ENCODE results near the gene GIPR.
"Not testable (repeated sequence)": the region's sequence is repeated elsewhere in the genome, so short reads cannot be mapped to it uniquely, and the experiment has no call there.

The GIPR gene

DNA sequence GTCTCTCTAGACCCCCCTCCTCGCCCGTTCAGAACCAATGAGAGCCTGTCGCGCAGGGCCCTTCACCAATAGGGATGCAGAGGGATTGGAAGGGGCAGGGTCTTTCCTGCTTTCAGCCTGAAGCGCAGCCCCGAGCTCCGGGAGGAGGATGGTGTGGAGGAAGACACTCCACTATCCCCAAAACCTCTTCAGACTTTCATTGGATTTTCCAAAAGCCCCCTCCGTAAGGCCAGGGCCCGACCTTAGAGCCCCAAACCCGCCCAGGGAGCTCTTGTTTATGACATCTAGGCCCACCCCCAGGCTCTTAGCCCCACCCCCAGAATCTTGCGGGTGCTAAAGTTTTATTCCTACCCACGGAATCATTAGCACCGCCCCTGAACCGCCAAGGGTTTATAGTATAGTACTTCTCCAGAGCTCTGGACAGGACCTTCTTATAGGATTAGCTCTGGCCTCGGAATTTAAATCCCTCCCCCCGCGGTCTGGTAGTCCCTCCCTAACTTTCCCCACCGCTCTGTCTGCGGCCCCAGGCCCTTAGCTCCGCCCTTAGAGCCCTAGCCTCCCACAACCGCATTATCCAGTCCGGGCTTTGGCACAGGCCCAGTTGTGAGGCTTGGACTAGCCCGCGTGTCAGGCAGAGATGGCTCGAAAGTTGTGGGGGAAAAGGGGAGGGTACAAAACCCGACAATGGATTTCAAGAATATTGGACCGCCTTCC is 22.2 kb upstream of the GIPR start:
- peak; percentile 90 for DNase-seq

DNA sequence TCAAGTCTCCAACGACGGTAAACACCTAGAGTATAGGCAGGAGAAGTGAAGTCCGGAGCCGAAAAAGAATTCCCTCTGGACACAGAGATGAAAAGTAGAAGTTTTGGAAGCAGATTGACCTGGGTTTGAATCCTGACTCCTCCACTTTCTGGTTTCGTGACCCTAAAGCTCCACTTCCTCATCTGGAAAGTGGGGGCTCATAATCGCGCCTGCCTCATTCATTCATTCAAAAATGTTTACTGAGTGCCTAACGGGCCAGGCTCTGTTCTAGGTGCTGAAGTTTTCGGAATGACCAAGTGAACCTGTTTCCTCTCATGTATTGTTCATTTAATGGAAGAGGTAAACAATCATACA is 21.7 kb upstream of the GIPR start:
- no peak for DNase-seq

DNA sequence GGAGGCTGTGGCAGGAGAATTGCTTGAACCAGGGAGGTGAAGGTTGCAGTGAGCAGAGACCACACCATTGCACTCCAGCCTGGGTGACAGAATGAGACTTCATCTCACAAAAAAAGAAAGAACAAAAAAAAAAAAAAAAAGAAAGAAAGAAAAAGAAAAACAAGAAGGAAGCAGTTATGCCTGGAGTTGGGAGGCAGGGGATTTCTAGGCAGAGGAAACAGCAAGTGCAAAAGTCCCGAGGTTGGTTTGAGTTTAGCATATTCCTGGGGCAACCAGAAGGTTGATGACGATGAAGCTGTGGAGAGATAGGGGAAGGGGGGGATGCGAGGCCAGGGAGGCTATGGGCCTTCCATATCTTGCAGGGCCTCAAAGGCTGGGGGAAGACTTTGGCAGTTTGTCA is 17.3 kb upstream of the GIPR start:
- no peak for DNase-seq

- DNase-seq = no peak
These were observed 14.4 kb upstream of the GIPR start for GRCh38 chr19:45653634-45654033.

DNA sequence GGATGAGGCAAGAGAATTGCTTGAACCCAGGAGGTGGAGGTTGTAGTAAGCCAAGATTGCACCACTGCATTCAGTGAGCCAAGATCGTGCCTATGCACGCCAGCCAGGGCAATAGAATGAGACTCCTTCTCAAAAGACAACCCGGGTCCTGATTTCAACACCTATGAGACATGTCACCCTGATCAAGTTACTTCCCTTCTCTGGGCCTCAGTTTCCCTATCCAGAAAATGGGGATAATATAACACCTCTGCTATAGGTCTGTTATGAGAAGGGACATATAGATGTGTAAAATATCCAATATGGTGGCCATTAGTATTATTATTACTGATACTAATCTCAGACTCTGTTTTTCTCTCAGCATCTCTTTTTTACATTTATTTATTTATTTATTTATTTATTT is 12.9 kb upstream of the GIPR start:
- no peak for DNase-seq

DNA sequence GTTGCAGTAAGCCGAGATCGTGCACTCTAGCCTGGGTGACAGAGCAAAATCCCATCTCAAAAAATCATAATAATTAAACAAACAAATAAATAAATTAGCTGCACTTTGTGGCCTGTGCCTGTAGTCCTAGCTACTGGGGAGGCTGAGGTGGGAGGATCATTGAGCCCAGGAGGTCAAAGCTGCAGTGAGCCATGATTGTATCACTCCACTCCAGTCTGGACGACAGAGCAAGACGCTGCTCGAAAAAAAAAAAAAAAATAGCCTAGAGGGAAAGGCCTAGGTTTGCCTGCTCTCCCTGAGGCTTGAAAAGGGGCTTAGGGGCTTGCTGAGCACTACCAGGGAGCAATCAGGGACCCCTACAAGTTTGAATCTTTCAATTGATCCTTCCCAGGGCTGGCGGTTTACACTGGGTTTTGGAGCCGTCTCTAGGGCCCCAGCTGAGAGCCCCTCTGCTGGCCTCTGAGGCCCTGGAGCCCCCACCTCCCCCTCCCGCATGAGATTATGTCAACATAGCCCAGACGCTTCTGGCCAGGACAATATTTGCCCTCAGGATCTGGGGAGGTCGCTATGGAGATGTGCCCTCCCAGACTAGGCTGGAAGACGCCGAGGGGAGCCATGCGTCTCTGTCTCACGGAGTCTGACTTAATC is 10.4 kb upstream of the GIPR start:
- no peak for DNase-seq

GRCh38 chr19:45659096-45659729 is 8.8 kb upstream of the GIPR start:
- no peak for DNase-seq

DNA sequence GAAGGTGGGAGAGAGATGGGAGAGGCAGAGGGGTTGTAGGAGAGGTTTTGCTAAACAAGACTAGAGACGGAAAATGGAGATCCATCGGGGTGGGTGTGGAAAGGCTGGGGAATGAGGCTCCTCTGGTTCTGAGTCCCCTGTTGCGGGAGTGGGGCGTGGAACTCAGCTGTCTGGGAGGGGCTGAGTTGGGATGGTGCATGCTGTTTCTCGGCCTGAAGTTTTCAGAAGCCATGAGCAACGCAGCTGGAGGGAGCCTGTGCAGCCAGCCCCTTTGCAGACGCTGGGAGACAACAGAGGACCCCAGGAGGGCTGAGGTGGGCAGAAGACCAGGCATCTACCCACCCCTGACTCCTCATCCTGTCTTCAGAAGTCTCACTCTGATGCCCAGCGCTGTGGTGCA is 7.4 kb upstream of the GIPR start:
- DNase-seq = no peak

GRCh38 chr19:45663800-45664199 is 4.2 kb upstream of the GIPR start:
- no peak for DNase-seq

DNA sequence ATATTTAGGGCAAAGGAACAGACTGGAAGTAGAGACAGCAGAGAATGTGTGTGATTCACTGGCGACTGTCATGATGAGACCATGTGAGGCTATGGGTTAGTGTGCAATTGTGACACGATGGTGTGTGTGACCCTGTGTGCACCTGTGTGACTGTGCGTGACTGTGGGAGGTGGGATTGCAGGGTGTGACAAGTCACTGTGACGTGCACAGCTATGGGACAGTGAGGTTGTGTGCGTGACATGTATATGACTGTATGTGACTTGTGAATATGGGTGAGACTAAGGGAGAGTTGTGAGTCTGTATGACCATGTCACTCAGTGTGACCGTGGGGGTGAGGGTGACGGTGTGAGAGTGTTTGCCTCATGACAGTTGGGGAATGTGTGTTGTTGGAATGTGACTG is 3.4 kb upstream of the GIPR start:
- DNase-seq = no peak

- DNase-seq = peak; percentile 34
These were observed 386 bp downstream of the GIPR start for GRCh38 chr19:45668342-45668871.

DNA sequence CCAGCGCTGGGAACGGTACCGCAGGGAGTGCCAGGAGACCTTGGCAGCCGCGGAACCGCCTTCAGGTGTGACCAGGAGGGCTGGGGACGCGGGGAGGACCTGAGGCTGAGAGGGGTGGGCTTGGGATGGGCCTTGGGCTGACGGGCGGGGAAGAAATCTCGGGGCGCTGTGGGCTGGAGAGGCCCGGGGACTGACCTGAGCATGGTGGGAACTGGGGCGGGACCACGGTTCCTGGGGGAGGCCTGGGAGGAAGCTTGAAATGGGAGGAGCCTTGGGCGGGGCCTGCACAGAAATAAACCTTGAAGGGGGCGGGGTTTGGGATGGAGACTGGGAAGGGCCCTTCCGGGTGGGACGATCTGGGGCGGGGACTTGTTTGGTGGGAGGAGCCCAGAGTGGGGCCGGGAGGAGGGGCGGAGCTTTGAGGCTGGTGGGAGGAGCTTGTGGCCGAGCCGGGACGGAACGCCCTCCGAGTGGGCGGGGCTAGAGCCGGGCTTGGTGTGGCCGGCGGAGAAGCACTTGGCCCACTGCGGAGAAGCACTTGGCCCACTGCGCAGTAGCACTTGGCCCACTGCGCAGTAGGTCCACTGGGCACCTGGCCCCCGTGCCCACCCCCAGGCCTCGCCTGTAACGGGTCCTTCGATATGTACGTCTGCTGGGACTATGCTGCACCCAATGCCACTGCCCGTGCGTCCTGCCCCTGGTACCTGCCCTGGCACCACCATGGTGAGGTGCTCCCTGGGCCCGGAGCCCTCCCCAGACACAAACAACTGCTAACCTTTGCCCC is 2.8 kb downstream of the GIPR start:
- peak; percentile 60 for DNase-seq

GRCh38 chr19:45674946-45675345 is 6.9 kb downstream of the GIPR start:
- no peak for DNase-seq

- DNase-seq = peak; percentile 52
These were observed 8.8 kb downstream of the GIPR start for GRCh38 chr19:45676851-45677263.

DNA sequence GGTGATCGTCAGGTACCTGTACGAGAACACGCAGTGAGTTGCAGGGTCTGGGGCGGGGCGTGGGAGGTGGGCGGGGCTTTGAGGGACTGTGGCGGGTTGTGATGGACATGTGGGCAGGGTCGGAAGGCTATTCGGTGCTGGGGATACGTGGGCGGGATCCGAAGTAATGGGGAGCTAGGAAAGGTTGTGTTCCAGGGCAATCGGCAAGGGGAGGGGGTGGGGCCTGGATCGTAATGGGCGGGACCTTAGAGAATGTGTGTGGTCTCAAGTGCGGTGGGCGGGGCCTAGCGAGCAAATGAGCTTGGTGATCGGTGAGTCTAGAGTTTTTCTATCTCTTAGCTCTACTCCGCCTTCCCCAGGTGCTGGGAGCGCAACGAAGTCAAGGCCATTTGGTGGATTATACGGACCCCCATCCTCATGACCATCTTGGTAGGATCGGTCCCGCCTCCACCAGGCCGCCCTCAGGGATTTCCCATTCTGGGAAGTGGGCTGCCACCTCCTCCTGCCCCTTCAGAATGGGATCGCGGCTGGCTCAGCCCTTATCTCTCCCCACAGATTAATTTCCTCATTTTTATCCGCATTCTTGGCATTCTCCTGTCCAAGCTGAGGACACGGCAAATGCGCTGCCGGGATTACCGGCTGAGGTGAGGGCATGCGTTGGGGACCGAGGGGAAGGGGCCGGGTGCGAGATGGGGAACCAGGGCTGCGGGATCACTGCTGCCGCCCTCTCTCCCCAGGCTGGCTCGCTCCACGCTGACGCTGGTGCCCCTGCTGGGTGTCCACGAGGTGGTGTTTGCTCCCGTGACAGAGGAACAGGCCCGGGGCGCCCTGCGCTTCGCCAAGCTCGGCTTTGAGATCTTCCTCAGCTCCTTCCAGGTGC is 9.6 kb downstream of the GIPR start:
- DNase-seq = peak; percentile 86

- DNase-seq = peak; percentile 92
These were observed 13.5 kb downstream of the GIPR start for GRCh38 chr19:45681391-45682015.

- no peak for DNase-seq
These were observed 14.1 kb downstream of the GIPR start for GRCh38 chr19:45682117-45682516.

- no peak for DNase-seq
These were observed 14.9 kb downstream of the GIPR start for GRCh38 chr19:45682908-45683307.

DNA sequence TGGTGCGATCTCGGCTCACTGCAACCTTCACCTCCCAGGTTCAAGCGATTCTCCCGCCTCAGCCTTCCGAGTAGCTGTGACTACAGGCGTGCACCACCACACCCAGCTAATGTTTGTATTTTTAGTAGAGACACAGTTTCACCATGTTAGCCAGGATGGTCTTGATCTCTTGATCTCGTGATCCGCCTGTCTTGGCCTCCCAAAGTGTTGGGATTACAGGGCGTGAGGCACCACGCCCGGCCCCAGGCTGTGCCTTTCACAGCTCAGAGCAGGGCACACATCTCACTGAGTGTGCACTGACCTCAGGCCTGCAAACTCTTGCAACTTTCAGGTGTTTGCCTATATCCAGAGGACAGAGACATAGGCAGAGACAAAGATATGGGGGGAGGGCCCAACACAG is 17.0 kb downstream of the GIPR start:
- not testable (repeated sequence) for DNase-seq

DNA sequence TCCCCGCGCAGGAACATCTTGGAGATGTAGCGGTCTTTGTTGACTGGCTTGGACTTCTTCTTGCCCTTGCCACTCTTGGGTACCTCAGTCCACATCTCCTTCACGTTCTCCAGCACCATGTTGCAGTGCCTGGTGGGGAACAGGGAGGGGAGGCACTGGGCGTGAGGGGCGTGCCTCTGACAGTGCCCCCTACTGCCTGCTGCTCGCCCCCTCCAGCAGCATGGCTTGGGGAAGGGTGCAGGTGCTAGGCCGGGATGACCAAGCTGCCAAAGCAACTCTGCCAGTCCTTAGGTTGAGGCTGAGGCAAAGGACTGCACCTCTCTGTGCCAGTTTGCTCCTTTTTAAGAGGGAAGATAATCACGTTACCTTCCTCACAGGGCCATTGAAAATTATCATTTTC is 19.6 kb downstream of the GIPR start:
- no peak for DNase-seq

GRCh38 chr19:45691516-45692186 is 23.6 kb downstream of the GIPR start, which contains the start of gene SNRPD2:
SNRPD2 (minus strand) TSS chr19:45691953; CDS start chr19:45691888, 65 bp downstream.
- DNase-seq = peak; percentile 93
